GM18907 (cell line): ENCODE results near the gene HIPK2.

ENCODE experiments used
- ATAC-seq: cut with Tn5 transposase; IDR thresholded peaks from one replicate; pipeline ENCODE4 v1.9.1; 2021; ENCODE audit warnings: mild to moderate bottlenecking, moderate library complexity; ENCODE audit not compliant: unreplicated experiment

Gene HIPK2

GRCh38 chr7:139783647-139784385, 6.0 kb upstream of the HIPK2 start:
- ATAC-seq, result no peak

GRCh38 chr7:139782932-139783331, 5.1 kb upstream of the HIPK2 start:
- no peak for ATAC-seq

DNA sequence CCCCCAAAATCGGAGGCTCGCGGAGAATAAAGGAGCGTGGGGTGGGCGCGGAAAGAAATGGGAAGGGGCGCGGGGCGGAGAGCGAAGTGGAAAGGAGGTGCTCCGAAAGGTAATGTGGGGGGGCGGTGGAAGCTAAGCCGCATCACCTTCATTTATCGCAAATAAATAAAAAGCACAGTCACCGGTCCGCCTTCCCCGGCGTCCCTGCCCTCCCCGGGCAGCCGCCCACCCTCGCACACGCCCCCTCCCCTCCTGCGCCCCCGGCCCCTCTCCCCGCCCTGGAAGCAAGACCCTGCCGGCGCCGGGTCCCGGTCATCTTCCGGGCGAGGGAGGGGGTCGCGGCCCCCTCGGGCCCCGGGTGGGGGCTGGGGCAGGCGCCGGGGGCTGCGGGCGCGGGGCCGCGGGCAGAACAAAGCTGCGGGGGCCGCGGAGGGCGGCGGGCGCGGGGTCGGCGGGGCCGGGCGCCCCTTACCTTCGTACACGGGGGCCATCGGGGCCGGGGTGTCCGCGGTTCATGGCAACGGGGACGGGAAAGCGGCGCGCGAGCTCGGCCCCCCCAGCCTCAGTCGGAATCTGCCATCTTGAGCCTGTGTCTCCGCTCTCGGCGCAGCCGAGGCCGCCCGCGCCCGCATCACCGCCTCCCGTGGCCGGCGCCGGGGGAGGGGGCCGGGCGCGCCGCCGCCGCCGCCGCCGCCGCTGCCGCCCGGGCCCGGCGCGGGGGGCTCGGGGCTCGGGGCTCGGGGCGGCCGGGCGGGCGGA, 486 bp downstream of the HIPK2 start:
- ATAC-seq, result peak; percentile 10

GRCh38 chr7:139776486-139777132, 1.2 kb downstream of the HIPK2 start:
- no peak for ATAC-seq

DNA sequence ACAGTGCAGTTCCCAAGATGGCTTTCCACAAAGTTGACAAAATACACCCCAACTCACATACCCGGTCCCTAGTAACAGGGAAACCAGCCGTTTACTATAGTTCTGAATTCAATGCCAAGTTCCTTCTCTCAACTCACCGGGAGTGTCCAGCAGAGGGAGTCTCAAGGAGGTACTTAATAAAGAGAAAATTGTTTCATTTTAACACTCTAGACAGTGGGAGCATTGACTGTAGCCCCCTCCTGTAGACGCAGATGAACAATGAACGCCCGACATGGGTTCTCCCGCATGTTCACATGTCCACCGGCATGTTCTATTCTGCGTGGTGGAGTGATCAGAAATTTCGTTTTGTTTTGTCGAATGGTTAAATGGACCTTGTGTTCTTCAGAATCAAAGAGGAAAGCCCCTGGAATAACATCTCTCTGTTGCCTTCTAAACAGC, 1.9 kb downstream of the HIPK2 start:
- peak; percentile 40 for ATAC-seq

- ATAC-seq, result no peak
Observed at GRCh38 chr7:139774376-139774775, 3.4 kb downstream of the HIPK2 start.

GRCh38 chr7:139773371-139773770, 4.4 kb downstream of the HIPK2 start:
- ATAC-seq, result no peak

- no peak for ATAC-seq
Observed at GRCh38 chr7:139772873-139773272, 4.9 kb downstream of the HIPK2 start.

- ATAC-seq, result no peak
Observed at GRCh38 chr7:139772115-139772514, 5.7 kb downstream of the HIPK2 start.

DNA sequence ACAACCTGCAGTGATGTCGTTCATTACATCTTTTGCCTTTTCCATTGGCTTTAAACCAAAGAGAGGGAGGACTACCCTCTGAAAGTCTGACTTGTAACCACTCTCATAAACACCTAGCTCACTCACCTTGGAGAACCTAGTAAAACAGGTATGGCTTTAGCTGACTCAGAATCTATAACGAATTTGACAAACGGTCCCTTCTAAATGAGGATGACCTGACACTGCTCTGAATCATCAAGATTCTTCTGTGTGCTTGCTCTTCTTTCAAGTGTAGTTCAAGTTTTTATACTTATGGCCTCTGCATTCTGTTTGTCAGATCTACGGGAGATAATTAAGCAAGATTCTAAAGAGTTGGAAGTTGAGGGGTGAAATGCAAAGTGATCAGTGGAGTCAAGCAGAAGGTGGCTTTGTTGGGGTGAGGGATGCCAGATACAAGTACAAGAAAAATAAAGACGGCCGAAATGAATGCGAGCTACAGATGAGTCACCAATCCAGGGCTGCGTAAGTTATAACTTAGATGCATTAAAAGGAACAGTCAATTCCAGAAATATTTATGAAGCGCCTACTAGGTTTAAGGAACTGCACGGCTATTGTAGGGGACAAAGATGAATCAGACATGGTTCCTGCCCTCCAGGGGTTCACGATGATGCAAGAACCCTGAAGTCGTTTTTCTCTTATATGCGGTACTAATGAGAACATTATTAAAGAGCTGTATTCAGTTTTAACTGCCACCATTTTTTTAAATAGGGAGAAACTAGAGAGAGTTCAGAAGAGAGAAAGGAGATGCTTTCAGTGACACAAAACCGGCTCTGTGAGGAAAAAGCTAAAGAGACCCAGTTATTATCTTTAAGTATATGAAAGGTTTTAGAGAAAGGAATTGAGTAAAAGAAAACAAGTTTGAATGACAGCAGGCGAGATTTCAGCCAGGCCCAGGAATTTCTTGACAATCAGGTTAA, 6.5 kb downstream of the HIPK2 start:
- no peak for ATAC-seq

- ATAC-seq, result no peak
Observed at GRCh38 chr7:139769761-139770160, 8.0 kb downstream of the HIPK2 start.

GRCh38 chr7:139769066-139769465, 8.7 kb downstream of the HIPK2 start:
- ATAC-seq, result no peak

GRCh38 chr7:139768249-139768824, 9.5 kb downstream of the HIPK2 start:
- no peak for ATAC-seq

DNA sequence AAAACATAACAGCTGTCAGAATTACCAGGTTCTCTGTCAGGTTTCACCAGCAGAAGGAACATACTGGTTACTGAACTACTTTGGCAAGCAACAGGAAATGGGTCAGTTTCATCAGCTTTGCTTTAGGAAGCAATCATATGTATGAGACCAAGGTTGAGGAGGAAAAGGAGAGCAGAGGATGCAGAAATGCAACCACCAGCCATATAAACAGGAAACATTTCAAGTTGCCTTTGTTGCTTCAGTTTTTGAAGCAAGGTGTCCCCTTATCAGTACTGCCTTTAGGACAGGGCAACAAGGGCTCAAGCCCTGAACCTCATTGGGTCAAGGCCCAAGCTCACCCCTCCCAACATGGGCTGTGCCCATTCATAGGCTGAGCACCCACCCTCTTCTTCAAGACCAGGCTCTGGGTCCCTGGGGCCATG, 10.2 kb downstream of the HIPK2 start:
- peak; percentile 84 for ATAC-seq

DNA sequence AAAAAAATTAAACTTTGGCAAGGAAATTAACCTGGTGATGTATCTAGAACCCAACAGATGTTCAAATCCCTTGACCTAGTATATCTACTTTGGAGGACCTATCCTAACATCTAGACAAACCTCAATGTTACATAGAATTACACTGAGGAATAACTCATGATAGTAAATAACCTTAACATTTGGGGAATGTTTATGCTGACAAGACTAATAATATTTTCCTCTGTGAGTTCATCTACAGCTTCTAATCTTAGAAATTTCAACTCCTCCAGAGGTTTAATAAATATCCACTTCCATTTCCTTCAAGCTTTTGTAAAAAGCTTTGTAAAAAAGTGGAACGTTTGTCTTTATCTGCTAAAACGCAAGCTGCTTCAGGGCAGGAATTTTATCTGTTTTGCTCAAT, 12.7 kb downstream of the HIPK2 start:
- ATAC-seq, result no peak

DNA sequence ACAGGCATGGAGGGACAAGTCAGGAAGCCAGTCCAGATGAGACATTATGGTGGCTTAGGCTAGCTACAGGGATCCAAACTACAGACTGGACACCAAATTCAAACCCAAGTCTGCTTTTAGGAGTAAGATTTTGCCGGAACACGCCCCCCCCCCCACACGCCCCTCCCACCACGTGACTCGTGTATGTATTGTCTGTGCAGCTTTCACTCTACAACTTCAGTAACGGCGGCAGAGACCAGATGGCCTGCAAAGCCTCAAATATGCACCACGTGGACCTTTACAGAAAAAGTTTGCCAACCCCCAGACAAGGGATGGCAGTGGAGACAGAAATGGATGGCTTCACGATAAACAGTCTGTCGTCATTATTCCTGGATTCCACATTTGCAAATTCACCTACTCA, 14.5 kb downstream of the HIPK2 start:
- no peak for ATAC-seq

DNA sequence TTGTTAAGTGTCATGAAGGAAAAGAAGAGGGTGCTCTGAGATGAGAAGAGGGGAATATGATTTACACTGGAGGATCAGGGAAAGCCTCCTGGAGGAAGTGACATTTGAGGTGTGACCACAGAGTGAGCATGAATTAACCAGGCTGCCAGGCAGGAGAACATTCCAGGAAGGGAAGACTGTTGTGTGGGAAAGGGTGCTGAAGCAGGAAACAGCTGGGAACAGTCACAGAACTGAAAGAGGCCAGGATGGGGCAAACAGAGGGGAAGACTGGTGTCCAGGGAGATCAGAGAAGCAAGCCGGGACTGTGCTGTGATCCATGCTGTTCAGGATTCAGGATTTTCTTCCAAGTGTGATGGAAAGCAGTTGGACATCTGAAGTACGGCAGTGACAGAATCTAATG, 14.9 kb downstream of the HIPK2 start:
- ATAC-seq, result no peak

DNA sequence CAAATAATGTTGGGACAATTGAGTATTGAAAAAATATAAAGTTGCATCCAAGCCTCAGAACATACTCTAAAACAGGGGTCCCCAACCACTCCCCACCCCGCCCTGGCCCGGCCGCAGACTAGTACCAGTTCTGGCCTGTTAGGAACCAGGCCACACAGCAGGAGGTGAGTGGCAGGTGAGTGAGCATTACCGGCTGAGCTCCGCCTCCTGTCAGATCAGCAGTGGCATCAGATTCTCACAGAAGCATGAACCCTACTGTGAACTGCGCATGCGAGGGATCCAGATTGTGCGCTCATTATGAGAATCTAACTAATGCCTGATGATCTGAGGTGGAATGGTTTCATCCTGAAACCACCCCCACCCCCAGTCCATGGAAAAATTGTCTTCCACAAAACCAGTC, 19.4 kb downstream of the HIPK2 start:
- no peak for ATAC-seq

DNA sequence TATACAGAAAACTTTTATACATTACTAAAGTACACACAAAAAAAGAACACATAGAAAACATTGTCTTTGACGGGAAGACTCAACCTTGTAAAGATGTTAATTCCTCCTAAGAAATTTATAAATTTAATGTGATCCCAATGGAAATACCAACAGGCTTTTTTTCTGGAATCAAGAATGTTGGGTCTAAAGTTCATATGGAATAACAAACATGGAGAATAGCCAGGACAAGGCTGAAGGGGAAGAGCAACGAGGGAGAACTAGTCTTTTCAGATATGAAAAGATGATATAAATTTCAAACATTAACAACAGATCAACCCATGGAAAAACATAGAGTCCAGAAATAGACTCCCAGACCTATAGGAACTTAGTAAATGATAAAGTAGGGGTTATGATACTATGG, 19.8 kb downstream of the HIPK2 start:
- ATAC-seq, result no peak

GRCh38 chr7:139753693-139754111, 24.1 kb downstream of the HIPK2 start:
- ATAC-seq, result no peak
